Measurements from ENCODE around the gene GALNT13.

GALNT13 gene

GRCh38 chr2:154437104-154437503 lies 565.4 kb downstream of the GALNT13 start:
- Histone ChIP-seq H3K27me3 (no peaks in the 10 kb centered on the region), H3K36me3 (no peaks in the 10 kb centered on the region), H3K4me3 (ENCODE audit: low read depth, low read length) (no peak overlapping the region), H3K9me3 (no peaks in the 10 kb centered on the region), H3K4me1 (no peaks in the 10 kb centered on the region)
- DNase-seq, result no peak
- TF ChIP-seq CTCF (IDR thresholded peaks at IDR 0.05; ENCODE audit: low read depth, low read length), result no peak

GRCh38 chr2:154439156-154439555 lies 567.4 kb downstream of the GALNT13 start:
- TF ChIP-seq CTCF (IDR thresholded peaks at IDR 0.05; ENCODE audit: low read depth, low read length), result no peak
- no peaks in the 10 kb centered on the region for H3K36me3 ChIP-seq
- DNase-seq, result no peak

GRCh38 chr2:154443919-154444318 lies 572.2 kb downstream of the GALNT13 start:
- Histone ChIP-seq H3K9me3 (no peaks in the 10 kb centered on the region), H3K36me3 (no peaks in the 10 kb centered on the region), H3K27me3 (no peaks in the 10 kb centered on the region), H3K4me1 (no peaks in the 10 kb centered on the region), H3K4me3 (ENCODE audit: low read depth, low read length) (no peak overlapping the region)
- no peak for TF ChIP-seq CTCF (IDR thresholded peaks at IDR 0.05; ENCODE audit: low read depth, low read length)
- DNase-seq, result no peak

More at GRCh38 chr2:154439156-154439555, 567.4 kb downstream of the GALNT13 start:
- Histone ChIP-seq H3K27me3 (no peaks in the 10 kb centered on the region), H3K4me1 (no peaks in the 10 kb centered on the region), H3K9me3 (no peaks in the 10 kb centered on the region), H3K4me3 (ENCODE audit: low read depth, low read length) (no peak overlapping the region)

- Histone ChIP-seq H3K4me1 (no peaks in the 10 kb centered on the region), H3K36me3 (no peaks in the 10 kb centered on the region), H3K27me3 (no peaks in the 10 kb centered on the region), H3K9me3 (no peaks in the 10 kb centered on the region), H3K4me3 (ENCODE audit: low read depth, low read length) (no peak overlapping the region)
- TF ChIP-seq CTCF (IDR thresholded peaks at IDR 0.05; ENCODE audit: low read depth, low read length), result no peak
- no peak for DNase-seq
Measured at GRCh38 chr2:154446324-154446723, 574.6 kb downstream of the GALNT13 start.

- no peak for DNase-seq
- Histone ChIP-seq H3K27me3 (no peaks in the 10 kb centered on the region), H3K4me1 (no peaks in the 10 kb centered on the region), H3K36me3 (no peaks in the 10 kb centered on the region), H3K4me3 (ENCODE audit: low read depth, low read length) (no peak overlapping the region), H3K9me3 (no peaks in the 10 kb centered on the region)
- TF ChIP-seq CTCF (IDR thresholded peaks at IDR 0.05; ENCODE audit: low read depth, low read length), result no peak
Measured at GRCh38 chr2:154447727-154448418, 576.2 kb downstream of the GALNT13 start.

GRCh38 chr2:154449951-154450658 lies 578.4 kb downstream of the GALNT13 start:
- H3K4me3 ChIP-seq (ENCODE audit: low read depth, low read length), result no peak overlapping the region
- no peaks in the 10 kb centered on the region for H3K4me1 ChIP-seq
- no peaks in the 10 kb centered on the region for H3K9me3 ChIP-seq
- H3K36me3 ChIP-seq, result no peaks in the 10 kb centered on the region
- TF ChIP-seq CTCF (IDR thresholded peaks at IDR 0.05; ENCODE audit: low read depth, low read length), result no peak
- no peak for DNase-seq
- no peaks in the 10 kb centered on the region for H3K27me3 ChIP-seq

Measured in BE2C (cell line).